CD4-positive, alpha-beta T cell treated with Interleukin-4 for 1 hour (primary cell): ENCODE results near the gene TOP2B.

Experiments used
- DNase-seq, 2 donors: peaks; one replicate each; pipeline ENCODE4 v3.0.0-alpha.2; 2020 to 2022

Gene TOP2B, protein sequence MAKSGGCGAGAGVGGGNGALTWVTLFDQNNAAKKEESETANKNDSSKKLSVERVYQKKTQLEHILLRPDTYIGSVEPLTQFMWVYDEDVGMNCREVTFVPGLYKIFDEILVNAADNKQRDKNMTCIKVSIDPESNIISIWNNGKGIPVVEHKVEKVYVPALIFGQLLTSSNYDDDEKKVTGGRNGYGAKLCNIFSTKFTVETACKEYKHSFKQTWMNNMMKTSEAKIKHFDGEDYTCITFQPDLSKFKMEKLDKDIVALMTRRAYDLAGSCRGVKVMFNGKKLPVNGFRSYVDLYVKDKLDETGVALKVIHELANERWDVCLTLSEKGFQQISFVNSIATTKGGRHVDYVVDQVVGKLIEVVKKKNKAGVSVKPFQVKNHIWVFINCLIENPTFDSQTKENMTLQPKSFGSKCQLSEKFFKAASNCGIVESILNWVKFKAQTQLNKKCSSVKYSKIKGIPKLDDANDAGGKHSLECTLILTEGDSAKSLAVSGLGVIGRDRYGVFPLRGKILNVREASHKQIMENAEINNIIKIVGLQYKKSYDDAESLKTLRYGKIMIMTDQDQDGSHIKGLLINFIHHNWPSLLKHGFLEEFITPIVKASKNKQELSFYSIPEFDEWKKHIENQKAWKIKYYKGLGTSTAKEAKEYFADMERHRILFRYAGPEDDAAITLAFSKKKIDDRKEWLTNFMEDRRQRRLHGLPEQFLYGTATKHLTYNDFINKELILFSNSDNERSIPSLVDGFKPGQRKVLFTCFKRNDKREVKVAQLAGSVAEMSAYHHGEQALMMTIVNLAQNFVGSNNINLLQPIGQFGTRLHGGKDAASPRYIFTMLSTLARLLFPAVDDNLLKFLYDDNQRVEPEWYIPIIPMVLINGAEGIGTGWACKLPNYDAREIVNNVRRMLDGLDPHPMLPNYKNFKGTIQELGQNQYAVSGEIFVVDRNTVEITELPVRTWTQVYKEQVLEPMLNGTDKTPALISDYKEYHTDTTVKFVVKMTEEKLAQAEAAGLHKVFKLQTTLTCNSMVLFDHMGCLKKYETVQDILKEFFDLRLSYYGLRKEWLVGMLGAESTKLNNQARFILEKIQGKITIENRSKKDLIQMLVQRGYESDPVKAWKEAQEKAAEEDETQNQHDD (N-terminal part only)

DNA sequence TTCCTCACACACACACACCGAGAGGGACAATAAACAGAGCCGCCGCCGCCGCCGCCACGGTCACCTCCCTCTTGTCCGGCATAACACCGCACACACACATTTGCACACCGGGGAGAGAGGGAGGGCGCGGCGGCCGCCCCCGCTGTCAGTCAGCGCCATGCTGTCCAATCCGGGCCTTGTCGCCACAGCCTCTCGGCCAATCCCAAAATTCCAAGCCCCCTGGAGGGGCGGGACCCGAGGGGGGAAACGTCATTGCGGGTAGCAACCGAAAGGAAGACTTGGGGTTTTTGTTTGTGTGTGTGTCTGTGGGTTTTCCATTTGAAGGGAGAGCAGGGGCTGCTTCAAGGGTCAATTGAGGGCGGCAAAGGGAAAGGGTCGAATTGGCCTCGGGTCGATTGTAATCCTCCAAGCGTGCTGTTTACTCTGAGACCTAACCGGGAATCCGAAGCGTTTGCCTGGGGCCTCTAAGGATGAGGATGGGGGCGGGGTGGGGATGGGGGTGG is at the start of gene TOP2B:
TSS of gene TOP2B (minus strand) at position 96 of the 503 bp plus-strand sequence. CDS start 610 bp downstream, outside the sequence.
- peak; percentile 96 for DNase-seq

DNA sequence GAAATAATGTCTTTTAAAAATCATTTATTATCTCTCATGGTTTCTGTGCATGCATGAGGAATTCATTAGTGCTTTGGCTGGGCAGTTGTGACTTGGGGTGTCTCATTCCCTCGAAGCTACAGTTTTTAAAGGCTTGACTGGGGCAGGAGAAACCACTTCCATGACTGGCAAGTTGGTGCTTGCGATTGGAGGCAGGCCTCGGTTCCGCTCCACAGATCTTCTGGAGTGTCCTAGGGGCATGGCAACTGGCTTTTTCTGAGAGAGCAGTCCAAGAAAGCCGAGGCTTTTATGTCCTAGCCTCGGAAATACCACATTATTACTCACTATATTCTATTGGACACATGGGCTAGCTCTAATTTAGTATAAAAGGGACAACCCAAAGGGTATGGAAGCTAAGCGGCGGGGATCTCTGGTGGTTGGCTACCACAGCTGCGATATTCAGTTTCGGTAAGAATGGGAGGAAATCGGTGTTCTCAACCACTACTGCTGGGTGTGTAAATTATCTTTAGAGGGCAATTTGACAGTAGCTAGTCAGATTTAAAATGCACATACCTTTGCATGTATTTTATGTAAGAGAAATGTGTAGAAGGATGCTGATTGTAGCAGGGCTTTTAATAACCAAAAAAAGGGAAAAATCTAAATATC is 48.8 kb upstream of the TOP2B start:
- DNase-seq: no peak

DNA sequence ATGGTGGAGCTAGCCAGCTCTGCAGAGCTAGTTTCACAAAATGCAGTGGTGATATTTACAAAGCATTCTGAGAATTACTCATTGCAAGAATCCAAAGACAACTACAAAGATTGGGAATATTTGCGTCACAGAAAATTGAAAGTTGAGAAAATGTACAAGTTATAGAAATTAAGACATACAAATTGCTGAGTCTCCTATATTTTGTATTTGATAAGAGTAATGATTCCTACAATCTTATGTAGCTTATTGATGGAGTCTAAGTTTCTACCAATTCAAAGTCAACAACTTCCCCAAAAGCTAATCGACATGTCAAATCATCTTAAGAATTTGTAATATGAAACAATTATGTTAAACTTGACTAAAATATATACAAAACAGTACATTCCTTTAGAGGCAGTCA is 46.4 kb upstream of the TOP2B start:
- no peak for DNase-seq

DNA sequence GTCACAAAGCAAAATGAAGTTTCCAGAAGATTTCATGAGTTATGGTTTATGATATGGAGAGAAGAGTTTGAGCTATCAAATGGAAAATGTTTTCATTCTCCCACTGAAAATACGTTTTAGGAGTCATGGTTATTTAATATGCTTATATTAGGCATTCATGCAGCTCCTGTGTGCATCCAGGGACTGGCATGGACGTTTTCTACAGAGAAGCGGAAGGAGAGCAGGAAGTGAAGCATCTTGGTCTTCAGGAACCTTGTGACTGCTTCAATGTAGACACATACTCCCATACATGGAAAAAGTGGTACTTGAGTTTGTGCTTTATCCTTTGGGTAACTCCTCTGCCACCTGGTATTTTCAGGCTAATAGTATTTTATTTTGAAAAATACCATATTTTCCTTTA is 43.3 kb upstream of the TOP2B start:
- no peak for DNase-seq

DNA sequence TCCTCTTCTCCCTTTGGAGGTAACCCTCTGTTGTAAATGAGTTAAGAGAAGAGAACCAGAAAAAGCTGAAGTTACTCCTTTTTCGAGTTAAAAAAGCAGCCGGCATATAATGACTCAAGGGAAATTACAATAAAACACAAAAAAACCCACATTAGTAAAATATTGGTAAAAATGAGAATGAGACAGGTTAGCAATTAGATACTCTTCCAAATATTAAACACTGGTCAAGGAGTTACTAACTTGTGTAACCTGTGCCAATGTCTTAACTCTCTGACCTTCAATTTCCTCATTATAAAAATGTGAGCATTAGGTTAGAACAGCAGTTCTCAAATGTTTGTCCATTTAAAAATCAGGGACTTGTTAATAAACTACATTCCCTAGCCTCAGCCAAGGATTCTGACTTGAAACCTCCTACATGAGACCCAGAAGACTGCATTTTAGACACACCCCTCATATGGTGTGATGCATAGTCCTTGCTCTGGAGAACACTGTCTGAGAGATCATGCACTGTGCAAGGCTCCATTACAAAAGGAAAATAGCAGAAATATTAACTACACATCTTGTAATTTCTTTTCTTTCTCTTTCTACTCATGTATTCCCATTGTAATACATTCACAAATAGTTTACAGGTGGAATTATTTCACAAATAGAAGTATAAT is 42.7 kb upstream of the TOP2B start:
- DNase-seq: no peak

DNA sequence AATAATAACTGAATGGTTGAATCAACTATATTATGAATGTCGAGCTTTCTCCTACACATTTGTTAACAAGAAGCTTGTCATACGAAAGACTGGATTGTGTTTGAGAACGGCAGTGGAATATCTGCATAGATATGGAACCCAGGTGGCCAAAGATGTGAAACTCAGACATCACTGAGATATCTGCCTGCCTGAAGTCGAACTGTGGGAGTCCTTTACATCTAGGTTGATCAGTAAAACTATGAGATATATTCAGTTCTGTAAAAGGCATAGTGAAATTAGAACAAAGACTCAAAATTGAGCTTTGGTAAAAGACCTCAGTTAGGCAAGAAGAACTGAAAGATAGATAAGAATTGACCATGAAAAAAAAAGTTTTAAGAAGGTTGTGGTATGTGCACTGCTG is 41.5 kb upstream of the TOP2B start:
- no peak for DNase-seq

DNA sequence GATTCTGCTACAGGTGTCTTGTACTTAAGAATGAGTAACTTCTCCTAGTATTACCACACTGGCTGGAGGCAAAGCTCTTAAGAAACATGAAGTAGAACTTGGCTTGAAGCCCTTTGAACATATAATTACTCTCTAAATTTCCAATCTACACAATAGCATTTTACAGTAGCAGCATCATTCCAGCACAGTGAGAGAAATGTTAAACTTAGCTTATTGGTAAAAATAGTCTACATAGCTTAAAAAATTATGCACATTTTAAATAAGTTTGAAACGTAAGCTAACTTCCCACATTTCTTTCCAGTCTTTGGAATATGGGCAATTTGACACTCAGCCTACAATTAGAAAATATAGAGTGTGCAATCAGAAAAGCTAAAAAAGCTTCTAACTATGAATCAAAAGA is 32.8 kb upstream of the TOP2B start:
- no peak for DNase-seq

DNA sequence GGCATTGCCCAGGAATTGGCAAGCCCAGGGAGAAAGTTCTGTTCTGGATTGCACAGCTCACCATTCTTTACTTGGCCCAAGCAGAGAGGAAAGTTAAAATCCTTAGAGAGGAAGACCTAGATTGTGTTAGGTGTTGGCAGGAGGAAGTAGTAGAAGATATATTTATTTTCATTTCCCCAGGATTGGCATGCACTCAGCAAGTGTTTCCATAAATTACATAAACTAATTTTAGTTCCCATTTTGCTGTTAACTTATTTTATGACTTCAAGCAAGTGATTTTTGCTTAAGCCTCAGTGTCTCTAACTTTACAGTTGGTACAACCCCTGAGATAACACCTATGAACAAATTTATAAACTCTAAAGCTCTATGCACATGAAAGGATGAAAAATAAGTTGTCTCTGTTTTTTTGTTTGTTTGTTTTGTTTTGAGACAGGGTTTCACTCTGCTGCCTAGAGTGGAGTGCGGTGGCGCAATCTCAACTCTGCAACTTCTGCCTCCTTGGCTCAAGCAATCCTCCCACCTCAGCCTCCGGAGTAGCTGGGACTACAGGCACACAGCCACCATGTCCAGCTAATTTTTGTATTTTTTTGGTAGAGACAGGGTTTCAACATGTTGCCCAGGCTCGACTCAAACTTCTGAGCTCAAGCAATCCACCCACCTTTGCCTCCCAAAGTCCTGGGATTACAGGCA is 31.2 kb upstream of the TOP2B start:
- no peak for DNase-seq

DNA sequence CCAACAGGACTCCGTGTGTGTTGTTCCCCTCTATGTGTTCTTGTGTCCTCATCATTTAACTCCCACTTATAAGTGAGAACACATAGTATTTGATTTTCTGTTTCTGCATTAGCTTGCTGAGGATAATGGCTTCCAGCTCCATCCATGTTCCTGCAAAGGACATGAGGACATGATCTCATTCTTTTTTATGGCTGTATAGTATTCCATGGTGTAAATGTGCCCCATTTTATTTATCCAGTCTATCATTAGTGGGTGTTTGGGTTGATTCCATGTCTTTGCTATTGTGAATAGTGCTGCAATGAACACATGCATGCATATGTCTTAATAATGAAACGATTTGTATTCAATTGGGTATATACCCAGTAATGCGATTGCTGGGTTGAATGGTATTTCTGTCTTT is 28.5 kb upstream of the TOP2B start:
- no peak for DNase-seq

DNA sequence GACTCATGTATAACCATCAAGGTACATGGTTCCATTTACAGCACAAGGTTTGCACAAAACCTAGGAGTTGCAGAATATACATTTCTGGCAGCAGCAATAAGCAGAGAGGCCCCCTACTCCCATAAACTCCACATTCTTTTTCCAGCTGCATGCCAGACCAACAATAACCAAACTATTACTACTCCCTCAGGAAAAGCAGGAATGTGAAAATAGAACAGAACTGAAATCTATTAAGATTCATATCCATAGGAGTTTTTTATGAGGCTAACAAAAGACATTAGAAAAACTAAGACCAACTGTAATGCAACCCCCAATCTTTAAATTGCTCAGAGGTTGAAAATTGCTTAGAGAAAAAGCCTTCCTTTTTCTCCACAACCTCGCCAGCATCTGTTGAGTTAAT is 27.6 kb upstream of the TOP2B start:
- no peak for DNase-seq

DNA sequence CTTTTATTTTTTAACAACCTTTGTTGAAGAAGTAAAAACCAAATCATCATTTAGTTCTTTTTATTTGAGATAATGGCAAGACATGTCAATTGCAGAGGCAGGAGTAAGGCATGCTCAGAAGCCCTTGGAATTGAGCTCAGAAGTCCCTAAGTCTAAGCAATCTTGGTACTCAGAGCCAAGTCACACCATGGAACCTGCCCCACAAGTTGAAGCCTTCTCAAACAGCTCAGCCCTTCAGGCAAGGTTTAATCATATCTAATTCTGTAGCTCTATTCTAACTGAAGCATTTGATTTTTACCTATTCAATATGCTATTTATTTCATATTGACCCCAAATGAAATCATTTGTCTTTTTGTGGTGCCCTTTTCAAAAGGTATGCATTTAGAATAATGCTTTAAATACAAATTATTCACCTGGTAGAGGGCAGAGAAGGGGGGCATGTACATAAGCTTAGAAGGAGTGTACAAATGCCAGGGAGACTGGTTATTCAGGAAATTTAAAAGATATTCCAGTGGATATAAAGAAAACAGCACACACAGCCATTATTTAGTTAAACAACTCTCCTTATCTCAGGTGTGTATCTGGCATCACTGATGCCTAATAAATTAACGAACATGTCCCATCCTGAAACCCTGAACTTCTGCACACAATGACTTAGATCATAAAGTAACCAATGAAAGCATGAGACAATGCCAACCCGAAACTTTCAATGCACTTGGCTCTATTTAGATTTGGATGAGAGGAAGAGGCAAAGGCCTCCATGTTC is 26.2 kb upstream of the TOP2B start:
- no peak for DNase-seq

DNA sequence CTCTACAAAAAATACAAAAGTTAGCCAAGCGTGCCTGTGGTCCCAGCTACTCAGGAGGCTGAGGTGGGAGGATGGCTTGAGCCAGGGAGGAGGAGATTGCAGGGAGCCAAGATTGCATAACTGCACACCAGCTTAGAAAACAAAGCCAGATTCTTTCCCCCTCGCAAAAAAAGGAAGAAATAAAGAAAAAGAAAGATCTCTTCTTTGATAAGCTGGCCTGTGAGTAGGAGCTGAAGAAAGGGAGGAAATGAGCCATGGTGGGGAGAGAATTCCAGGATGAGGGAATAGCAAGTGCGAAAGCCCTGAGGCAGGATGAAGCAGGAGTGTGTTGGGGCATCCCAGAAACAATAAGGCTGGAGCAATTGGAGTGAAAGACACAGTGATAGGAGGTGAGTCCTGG is 24.5 kb upstream of the TOP2B start:
- no peak for DNase-seq

DNA sequence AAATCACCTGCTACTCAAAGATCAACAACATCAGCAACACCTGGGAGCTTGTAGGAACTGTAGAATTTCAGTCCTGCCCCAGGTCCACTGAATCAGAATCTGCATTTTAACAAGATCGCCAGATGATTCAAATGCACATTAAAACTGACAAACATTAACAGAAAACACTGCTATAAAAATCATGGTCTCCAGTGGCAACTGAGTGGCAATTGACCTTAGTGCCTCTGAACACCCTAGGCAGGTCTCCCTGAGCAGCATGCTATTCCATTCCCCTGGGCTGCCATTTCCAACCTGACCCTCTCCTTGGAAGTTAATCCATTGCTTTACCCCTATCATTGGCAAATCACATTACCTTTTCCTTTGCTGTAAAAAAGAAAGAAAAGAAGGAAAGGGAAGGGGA is 23.0 kb upstream of the TOP2B start:
- no peak for DNase-seq

DNA sequence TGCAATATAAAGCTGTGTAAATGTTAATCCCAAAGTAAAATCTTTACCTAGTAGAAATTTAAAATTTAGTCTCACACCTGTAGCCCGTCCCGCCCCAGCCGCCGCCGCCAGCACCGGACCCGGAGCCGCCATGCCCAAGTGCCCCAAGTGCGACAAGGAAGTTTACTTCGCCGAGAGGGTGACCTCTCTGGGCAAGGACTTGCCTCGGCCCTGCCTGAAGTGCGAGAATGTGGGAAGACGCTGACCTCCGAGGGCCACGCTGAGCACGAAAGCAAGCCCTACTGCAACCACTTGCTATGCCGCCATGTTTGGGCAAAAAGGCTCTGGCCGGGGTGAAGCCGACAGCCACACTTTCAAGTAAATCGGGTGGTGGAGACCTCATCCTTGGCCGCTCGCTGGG is 22.1 kb upstream of the TOP2B start:
- no peak for DNase-seq

DNA sequence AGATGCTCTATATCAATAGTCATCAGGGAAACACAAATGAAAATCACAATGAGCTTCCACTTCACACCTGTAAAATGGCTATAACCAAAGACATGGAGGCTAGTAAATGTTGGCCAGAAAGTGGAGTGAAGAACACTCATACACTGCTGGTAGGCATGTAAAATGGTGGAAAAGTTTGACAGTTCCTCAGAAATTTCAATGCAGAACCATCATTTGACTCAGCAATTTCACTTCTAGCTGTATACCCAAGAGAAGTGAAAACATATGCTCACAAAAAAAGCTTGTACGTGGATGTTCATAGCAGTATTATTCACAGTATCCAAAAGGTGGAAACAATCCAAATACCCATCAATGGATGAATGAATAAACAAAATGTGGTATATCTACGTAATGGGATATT is 19.2 kb upstream of the TOP2B start:
- no peak for DNase-seq

DNA sequence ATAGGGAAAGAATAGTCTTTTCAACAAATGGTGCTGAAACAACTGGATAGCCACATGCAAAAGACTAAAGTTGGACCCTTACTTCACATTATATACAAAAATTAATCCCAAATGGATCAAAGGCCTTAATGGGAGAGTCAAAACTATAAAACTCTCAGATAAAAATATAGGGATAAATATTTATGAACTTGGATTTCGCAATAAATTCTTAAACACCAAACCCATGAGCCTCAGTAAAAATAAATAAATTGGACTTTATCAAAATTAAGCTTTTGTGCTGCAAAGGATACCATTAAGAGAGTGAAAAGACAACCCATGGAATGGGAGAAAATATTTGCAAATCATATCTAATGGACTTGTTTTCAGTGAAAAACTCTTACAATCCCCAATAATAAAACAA is 18.7 kb upstream of the TOP2B start:
- no peak for DNase-seq

DNA sequence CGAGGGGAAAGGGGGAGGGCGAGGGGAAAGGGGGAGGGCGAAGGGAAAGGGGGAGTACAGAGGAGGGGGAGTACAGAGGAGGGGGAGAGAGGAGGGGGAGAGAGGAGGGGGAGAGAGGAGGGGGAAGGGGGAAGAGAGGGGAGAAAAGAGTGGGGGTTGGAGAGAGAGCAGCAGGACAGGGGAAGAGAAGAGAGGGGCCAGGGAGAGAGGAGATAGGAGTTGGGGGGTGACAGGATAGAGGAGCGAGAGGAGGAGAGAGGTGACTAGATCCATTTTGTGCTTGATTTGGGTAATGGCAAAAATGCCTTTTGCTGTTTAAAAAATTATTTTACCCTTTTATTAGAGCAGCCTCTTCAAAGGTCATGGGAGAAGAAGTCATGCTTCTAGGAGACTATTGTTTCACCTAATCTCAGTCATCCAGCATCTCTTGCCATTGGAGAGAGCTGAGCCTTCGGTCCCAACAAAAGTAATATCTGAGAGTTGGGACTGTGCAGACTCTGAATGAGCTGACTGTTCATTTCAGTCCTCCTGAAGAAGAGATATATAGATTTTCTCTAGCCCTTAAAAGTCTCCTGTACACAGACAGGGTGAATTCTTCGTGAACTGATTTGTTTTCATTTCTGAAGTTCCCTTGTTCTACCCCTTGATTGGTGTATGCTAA is 15.1 kb upstream of the TOP2B start:
- DNase-seq: no peak

DNA sequence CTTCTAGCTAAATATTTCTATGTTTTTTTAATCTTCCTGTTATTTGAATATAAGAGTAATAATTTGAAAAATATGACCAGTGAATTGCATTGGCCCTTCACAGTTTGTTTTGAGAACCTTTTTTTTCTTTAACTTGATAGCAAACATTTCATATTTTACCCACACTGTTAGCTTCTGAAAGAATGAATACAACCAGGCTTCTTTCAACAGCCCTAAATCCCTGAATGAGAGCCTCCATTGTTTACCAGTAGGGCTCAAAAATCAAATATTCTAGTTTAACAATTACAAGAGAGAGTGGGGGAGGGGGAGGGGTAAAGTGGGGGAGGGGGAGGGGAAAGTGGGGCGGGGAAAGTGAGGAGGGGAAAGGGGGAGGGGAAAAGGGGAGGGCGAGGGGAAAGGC is 14.5 kb upstream of the TOP2B start:
- no peak for DNase-seq

DNA sequence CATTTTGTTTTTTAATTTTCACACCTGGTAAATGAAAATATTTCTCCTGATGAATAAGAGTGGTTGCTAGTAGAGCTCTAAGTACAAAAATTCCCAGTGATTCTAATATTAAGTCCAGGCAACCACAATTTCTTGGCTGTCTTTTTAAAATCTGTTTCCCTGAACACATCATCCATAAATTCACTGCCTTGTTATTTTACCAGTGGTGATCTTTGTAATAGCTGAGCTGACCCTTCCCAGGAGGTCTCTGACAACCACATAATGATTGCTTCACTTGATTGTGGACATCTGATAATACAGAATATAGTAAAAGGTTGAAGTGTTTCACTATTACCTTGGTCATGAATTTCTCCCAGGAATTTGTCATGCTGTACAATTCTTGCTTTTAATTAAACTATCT is 13.9 kb upstream of the TOP2B start:
- DNase-seq: no peak

DNA sequence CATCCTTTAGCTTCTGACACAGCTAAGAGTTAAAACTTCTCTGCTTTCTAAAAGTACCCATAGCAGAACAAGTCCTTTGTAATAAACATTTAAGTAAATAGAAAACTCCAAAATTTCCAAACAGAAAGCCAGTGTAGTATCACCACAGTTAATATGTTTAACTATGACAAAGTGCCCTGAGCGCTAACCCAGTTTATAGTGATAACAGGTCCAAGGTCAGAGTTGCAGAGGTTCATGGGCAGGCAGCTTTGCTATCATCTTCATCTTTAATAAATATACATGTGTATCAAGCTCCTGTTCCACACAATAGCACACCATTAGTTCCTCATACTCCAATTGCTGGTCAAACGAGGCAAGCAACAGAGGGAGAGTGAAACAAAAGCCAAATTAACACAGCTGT is 12.4 kb upstream of the TOP2B start:
- no peak for DNase-seq
